ENCODE data around the gene EPM2A. TPM values are rescaled to one million over a fixed set of nuclear protein-coding genes. Genes with fewer than 3 reads are reported as not detected.

The EPM2A gene
- total and polyA plus RNA-seq, 2 donors (not counting 1 experiment from before 2014, with no cell fraction given): 4.1 to 8.3 TPM

- no peaks in the 10 kb centered on the region for H3K4me1 ChIP-seq (ENCODE audit: control insufficient read depth, extremely low read depth, insufficient read depth, low read length)
- no peaks in the 10 kb centered on the region for H3K9me3 ChIP-seq (ENCODE audit: control insufficient read depth, insufficient read depth, low read depth, low read length)
- DNase-seq (ENCODE audit: low read depth in 2 of 2): no peak
- no peak overlapping the region for H3K4me2 ChIP-seq (ENCODE audit: extremely low read depth, insufficient read depth, low read length)
- no peak overlapping the region for H3K27ac ChIP-seq (ENCODE audit: insufficient read depth, low read length)
- H3K27me3 ChIP-seq (ENCODE audit: control insufficient read depth, insufficient read depth, low read length): no peaks in the 10 kb centered on the region
- H2AFZ ChIP-seq (ENCODE audit: low read length): no peak overlapping the region
- no peaks in the 10 kb centered on the region for H3K79me2 ChIP-seq (ENCODE audit: control insufficient read depth, insufficient read depth, low read length)
- no peak overlapping the region for H3K9ac ChIP-seq (ENCODE audit: insufficient read depth, low read length)
- H4K20me1 ChIP-seq (ENCODE audit: control insufficient read depth, extremely low read depth, insufficient read depth, low read length): no peaks in the 10 kb centered on the region
- no peaks in the 10 kb centered on the region for H3K36me3 ChIP-seq (ENCODE audit: control insufficient read depth, insufficient read depth, low read length)
- no peak overlapping the region for H3K4me3 ChIP-seq (replicated peaks in 1 of 4; ENCODE audit: control extremely low read depth in 1 of 4, insufficient read depth in 1 of 4, low read depth in 3 of 4, low read length in 4 of 4)
- TF ChIP-seq EZH2 (IDR thresholded peaks at IDR 0.05; ENCODE audit: low read length, missing control alignments) (no peak), CTCF (conservative IDR thresholded peaks at IDR 0.05 in 1 of 2, IDR thresholded peaks at IDR 0.05 in 1 of 2; ENCODE audit: low read depth in 1 of 2, low read length in 2 of 2) (no peak)
Observed at GRCh38 chr6:145623231-145623630, 112.1 kb downstream of the EPM2A start.

- DNase-seq (ENCODE audit: low read depth in 2 of 2): no peak
- Histone ChIP-seq H3K4me2 (ENCODE audit: extremely low read depth, insufficient read depth, low read length) (no peak overlapping the region), H3K79me2 (ENCODE audit: control insufficient read depth, insufficient read depth, low read length) (no peaks in the 10 kb centered on the region), H3K4me3 (replicated peaks in 1 of 4; ENCODE audit: control extremely low read depth in 1 of 4, insufficient read depth in 1 of 4, low read depth in 3 of 4, low read length in 4 of 4) (no peak overlapping the region), H3K4me1 (ENCODE audit: control insufficient read depth, extremely low read depth, insufficient read depth, low read length) (no peaks in the 10 kb centered on the region), H2AFZ (ENCODE audit: low read length) (no peak overlapping the region), H3K27ac (ENCODE audit: insufficient read depth, low read length) (no peak overlapping the region), H3K27me3 (ENCODE audit: control insufficient read depth, insufficient read depth, low read length) (no peaks in the 10 kb centered on the region), H3K9me3 (ENCODE audit: control insufficient read depth, insufficient read depth, low read depth, low read length) (no peaks in the 10 kb centered on the region), H3K9ac (ENCODE audit: insufficient read depth, low read length) (no peak overlapping the region), H3K36me3 (ENCODE audit: control insufficient read depth, insufficient read depth, low read length) (no peaks in the 10 kb centered on the region), H4K20me1 (ENCODE audit: control insufficient read depth, extremely low read depth, insufficient read depth, low read length) (no peaks in the 10 kb centered on the region)
- TF ChIP-seq CTCF (conservative IDR thresholded peaks at IDR 0.05 in 1 of 2, IDR thresholded peaks at IDR 0.05 in 1 of 2; ENCODE audit: low read depth in 1 of 2, low read length in 2 of 2): no peak
Observed at GRCh38 chr6:145621776-145622175, 113.5 kb downstream of the EPM2A start.

- no peaks in the 10 kb centered on the region for H3K36me3 ChIP-seq (ENCODE audit: control insufficient read depth, insufficient read depth, low read length)
- H4K20me1 ChIP-seq (ENCODE audit: control insufficient read depth, extremely low read depth, insufficient read depth, low read length): no peaks in the 10 kb centered on the region
- no peak overlapping the region for H3K27ac ChIP-seq (ENCODE audit: insufficient read depth, low read length)
- H3K9me3 ChIP-seq (ENCODE audit: control insufficient read depth, insufficient read depth, low read depth, low read length): no peaks in the 10 kb centered on the region
- no peak for TF ChIP-seq CTCF (conservative IDR thresholded peaks at IDR 0.05 in 1 of 2, IDR thresholded peaks at IDR 0.05 in 1 of 2; ENCODE audit: low read depth in 1 of 2, low read length in 2 of 2)
- no peaks in the 10 kb centered on the region for H3K27me3 ChIP-seq (ENCODE audit: control insufficient read depth, insufficient read depth, low read length)
- H3K79me2 ChIP-seq (ENCODE audit: control insufficient read depth, insufficient read depth, low read length): no peaks in the 10 kb centered on the region
- no peak overlapping the region for H3K9ac ChIP-seq (ENCODE audit: insufficient read depth, low read length)
- no peak overlapping the region for H3K4me2 ChIP-seq (ENCODE audit: extremely low read depth, insufficient read depth, low read length)
- H3K4me3 ChIP-seq (replicated peaks in 1 of 4; ENCODE audit: control extremely low read depth in 1 of 4, insufficient read depth in 1 of 4, low read depth in 3 of 4, low read length in 4 of 4): no peak overlapping the region
- no peaks in the 10 kb centered on the region for H3K4me1 ChIP-seq (ENCODE audit: control insufficient read depth, extremely low read depth, insufficient read depth, low read length)
- no peak for DNase-seq (ENCODE audit: low read depth in 2 of 2)
- H2AFZ ChIP-seq (ENCODE audit: low read length): no peak overlapping the region
Observed at GRCh38 chr6:145620088-145620487, 115.2 kb downstream of the EPM2A start.
